Stimulated activated CD8-positive, alpha-beta memory T cell treated with anti-CD3 and anti-CD28 coated beads, Interleukin-4, amount 100 ng/mL, for 24 hours (primary cell): ENCODE measurements around the gene RRAS.

Experiments used
- DNase-seq: peaks from one replicate; pipeline ENCODE4 v3.0.0-alpha.2; 2020; ENCODE audit warnings: low read depth

RRAS gene

GRCh38 chr19:49594993-49595818 lies 44.7 kb downstream of the RRAS start:
- no peak for DNase-seq

- DNase-seq, result no peak
Measured at GRCh38 chr19:49594157-49594992, 45.6 kb downstream of the RRAS start.

GRCh38 chr19:49593233-49594113 lies 46.5 kb downstream of the RRAS start:
- peak; percentile 89 for DNase-seq

- DNase-seq, result no peak
Measured at GRCh38 chr19:49592486-49593232, 47.3 kb downstream of the RRAS start.

- DNase-seq, result peak; percentile 24
Measured at GRCh38 chr19:49591731-49592485, 48.0 kb downstream of the RRAS start.

GRCh38 chr19:49590971-49591730 lies 48.8 kb downstream of the RRAS start, which contains the start of gene PRR12:
TSS of gene PRR12 (plus strand) at chr19:49591182. CDS start at chr19:49591655, 473 bp downstream.
- DNase-seq, result peak; percentile 64

GRCh38 chr19:49590071-49590970 lies 49.6 kb downstream of the RRAS start:
- DNase-seq, result peak; percentile 88

GRCh38 chr19:49589502-49589905 lies 50.4 kb downstream of the RRAS start:
- DNase-seq, result no peak

- no peak for DNase-seq
Measured at GRCh38 chr19:49588365-49589122, 51.4 kb downstream of the RRAS start.

- no peak for DNase-seq
Measured at GRCh38 chr19:49587227-49587626, 52.7 kb downstream of the RRAS start.
